Neuronal stem cell (in vitro differentiated cells): ENCODE results near the gene NLGN4X.

Experiments
- DNase-seq: peaks from one replicate; pipeline ENCODE4 v3.0.0-alpha.2; 2013; ENCODE audit warnings: low spot score
- H2AFZ ChIP-seq: one replicate; pipeline ENCODE4 v1.6.1; 2013; ENCODE audit warnings: mild to moderate bottlenecking, low read length, inconsistent platforms
- H2AK5ac ChIP-seq: 2 replicates; pipeline ENCODE4 v1.6.1; 2013; ENCODE audit warnings: low read depth, mild to moderate bottlenecking, inconsistent platforms, low read length, moderate library complexity, mixed read lengths
- H2BK120ac ChIP-seq: 2 replicates; pipeline ENCODE4 v1.6.1; 2013; ENCODE audit warnings: low read depth, mild to moderate bottlenecking, inconsistent platforms, low read length, moderate library complexity, mixed read lengths
- H2BK12ac ChIP-seq: one replicate; pipeline ENCODE4 v1.6.1; 2013; ENCODE audit warnings: low read length, inconsistent platforms
- H2BK15ac ChIP-seq: 2 replicates; pipeline ENCODE4 v1.6.1; 2013; ENCODE audit warnings: mild to moderate bottlenecking, low read length, inconsistent platforms, mixed read lengths
- H2BK5ac ChIP-seq: one replicate; pipeline ENCODE4 v1.6.1; 2013; ENCODE audit warnings: inconsistent platforms, mild to moderate bottlenecking, low read length, moderate library complexity
- H3K14ac ChIP-seq: one replicate; pipeline ENCODE4 v1.6.1; 2013; ENCODE audit warnings: low read length, inconsistent platforms
- H3K18ac ChIP-seq: 2 replicates; pipeline ENCODE4 v1.6.1; 2013; ENCODE audit warnings: low read length, inconsistent platforms
- H3K23ac ChIP-seq: 2 replicates; pipeline ENCODE4 v1.6.1; 2013; ENCODE audit warnings: low read depth, mild to moderate bottlenecking, mixed read lengths, low read length, inconsistent platforms; ENCODE audit not compliant: poor library complexity
- H3K27ac ChIP-seq: replicated peaks from 3 replicates; pipeline ENCODE4 v1.5.1; 2013; ENCODE audit warnings: low read length, inconsistent platforms
- H3K27me3 ChIP-seq, 3 experiments: 2 replicates each; pipeline ENCODE4 v1.6.1; 2013; ENCODE audit warnings: low read length in 3 of 3, mild to moderate bottlenecking in 2 of 3, inconsistent platforms in 1 of 3, low read depth in 1 of 3, mixed read lengths in 1 of 3, moderate library complexity in 1 of 3; ENCODE audit not compliant: control insufficient read depth in 3 of 3, insufficient read depth in 3 of 3
- H3K36me3 ChIP-seq, 2 donors: replicated peaks in 1 of 2; 2 replicates each; pipeline ENCODE4 v1.6.1; 2013; ENCODE audit warnings: low read length in 2 of 2; ENCODE audit not compliant: control insufficient read depth in 2 of 2, insufficient read depth in 2 of 2
- H3K4ac ChIP-seq: 2 replicates; pipeline ENCODE4 v1.6.1; 2013; ENCODE audit warnings: inconsistent platforms, mild to moderate bottlenecking, low read length, moderate library complexity
- H3K4me1 ChIP-seq, 2 donors: 1 replicate in 1 of 2; 2 replicates in 1 of 2; pipeline ENCODE4 v1.6.1; 2013; ENCODE audit warnings: low read length in 2 of 2, low read depth in 1 of 2; ENCODE audit not compliant: control insufficient read depth in 2 of 2, insufficient read depth in 1 of 2
- H3K4me2 ChIP-seq: one replicate; pipeline ENCODE4 v1.6.1; 2013; ENCODE audit warnings: mild to moderate bottlenecking, low read length, inconsistent platforms; ENCODE audit not compliant: insufficient read depth, poor library complexity, severe bottlenecking
- H3K4me3 ChIP-seq, 2 donors: 2 replicates each; pipeline ENCODE4 v1.5.1; 2013; ENCODE audit warnings: low read length in 2 of 2, mild to moderate bottlenecking in 2 of 2, inconsistent platforms in 1 of 2, moderate library complexity in 1 of 2
- H3K79me1 ChIP-seq: one replicate; pipeline ENCODE4 v1.6.1; 2013; ENCODE audit warnings: low read depth, mild to moderate bottlenecking, inconsistent platforms, low read length, moderate library complexity
- H3K9ac ChIP-seq: one replicate; pipeline ENCODE4 v1.6.1; 2013; ENCODE audit warnings: mild to moderate bottlenecking, low read depth, low read length, inconsistent platforms; ENCODE audit not compliant: poor library complexity
- H3K9me3 ChIP-seq, 2 donors: replicated peaks in 1 of 2; 2 replicates each; pipeline versions ENCODE3 to v1.6.1; 2013; ENCODE audit warnings: low read length in 2 of 2, mild to moderate bottlenecking in 2 of 2, inconsistent platforms in 1 of 2, low read depth in 1 of 2, mixed read lengths in 1 of 2, moderate library complexity in 1 of 2; ENCODE audit not compliant: control insufficient read depth in 2 of 2, insufficient read depth in 1 of 2
- H4K8ac ChIP-seq: one replicate; pipeline ENCODE4 v1.6.1; 2013; ENCODE audit warnings: low read depth, mild to moderate bottlenecking, inconsistent platforms, low read length, moderate library complexity
- H4K91ac ChIP-seq: one replicate; pipeline ENCODE4 v1.6.1; 2013; ENCODE audit warnings: low read length, low read depth, mild to moderate bottlenecking, inconsistent platforms; ENCODE audit not compliant: poor library complexity
- WGBS, 2 donors: extraction: QIAGEN DNeasy Blood & Tissue Kit; methylation state at CpG; one replicate each; pipeline ENCODE4 v1.1.7; 2013; ENCODE audit warnings: missing lambda C conversion rate in 2 of 2, mixed read lengths in 1 of 2; ENCODE audit not compliant: insufficient read length in 2 of 2, insufficient replicate concordance in 1 of 2; ENCODE audit errors: extremely low coverage in 2 of 2; 5-methylcytosine and 5-hydroxymethylcytosine counted together

The NLGN4X gene

DNA sequence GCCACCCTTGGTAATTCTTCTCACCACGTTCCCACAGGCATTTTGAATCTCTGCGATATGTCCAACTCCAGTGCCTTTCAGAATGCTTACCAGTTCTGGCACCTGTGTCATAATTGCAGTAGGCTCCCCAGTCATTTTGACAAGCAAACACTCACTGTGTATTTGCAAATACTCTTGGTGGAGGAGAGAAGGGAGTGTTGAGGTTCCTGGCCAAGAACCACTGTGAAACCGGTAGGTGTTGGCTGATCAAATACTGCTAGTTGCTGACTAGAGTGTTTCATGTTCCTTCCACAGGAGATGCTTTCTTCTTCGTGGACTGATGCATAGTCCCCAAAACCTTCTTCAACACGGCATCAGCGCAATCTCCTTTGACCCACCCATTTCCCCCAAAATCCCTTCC lies 16.0 kb upstream of the NLGN4X start:
- Histone ChIP-seq H3K18ac (no peak overlapping the region), H2BK15ac (no peak overlapping the region)

DNA sequence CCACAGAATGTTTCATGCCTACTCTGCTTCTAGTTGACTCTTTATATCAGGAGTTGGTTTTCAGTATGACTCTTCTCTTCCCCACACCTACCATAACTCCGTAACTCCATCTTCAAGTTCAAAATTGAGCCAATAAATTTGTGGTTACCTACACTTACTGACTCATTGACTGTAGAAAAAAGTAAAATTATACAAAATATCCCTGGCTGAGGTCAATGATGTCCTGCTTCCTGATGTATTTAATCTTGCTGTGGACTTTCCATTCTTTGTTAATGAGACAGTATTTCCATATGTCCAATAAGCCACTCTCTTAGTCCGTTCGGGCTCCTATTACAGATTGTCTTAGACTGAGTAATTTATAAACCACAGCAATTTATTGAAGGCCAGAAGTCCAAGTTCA lies 9.9 kb upstream of the NLGN4X start:
- Histone ChIP-seq H3K18ac (no peak overlapping the region), H2AFZ (no peak overlapping the region), H3K14ac (no peak overlapping the region), H3K9me3 (no peaks in the 10 kb centered on the region), H3K9ac (no peak overlapping the region), H3K23ac (no peak overlapping the region), H4K91ac (no peak overlapping the region), H3K4ac (no peak overlapping the region), H2BK120ac (no peak overlapping the region), H3K4me3 (no peak overlapping the region), H3K36me3 (no peaks in the 10 kb centered on the region), H3K27me3 (no peaks in the 10 kb centered on the region), H3K79me1 (no peaks in the 10 kb centered on the region), H2BK15ac (no peak overlapping the region), H4K8ac (no peak overlapping the region), H3K4me1 (no peaks in the 10 kb centered on the region), H2AK5ac (no peak overlapping the region), H2BK12ac (no peak overlapping the region), H2BK5ac (no peak overlapping the region), H3K4me2 (no peak overlapping the region), H3K27ac (no peak overlapping the region)
- no peak for DNase-seq
- no CpG with 5 or more reads among the region's 3 CpGs for WGBS, 2 donors

More for the DNA sequence above, 16.0 kb upstream of the NLGN4X start:
- Histone ChIP-seq H3K27ac (no peak overlapping the region), H2BK120ac (no peak overlapping the region), H3K4me2 (no peak overlapping the region), H3K9ac (no peak overlapping the region), H3K9me3 (no peaks in the 10 kb centered on the region), H3K4me3 (no peak overlapping the region), H3K4ac (no peak overlapping the region), H3K79me1 (no peaks in the 10 kb centered on the region), H2BK12ac (no peak overlapping the region), H3K4me1 (no peaks in the 10 kb centered on the region), H3K36me3 (no peaks in the 10 kb centered on the region), H2AFZ (no peak overlapping the region), H2AK5ac (no peak overlapping the region), H4K91ac (no peak overlapping the region), H3K27me3 (no peaks in the 10 kb centered on the region), H3K14ac (no peak overlapping the region), H4K8ac (no peak overlapping the region), H2BK5ac (no peak overlapping the region), H3K23ac (no peak overlapping the region)
- no peak for DNase-seq
- no CpG with 5 or more reads among the region's 6 CpGs for WGBS, 2 donors

DNA sequence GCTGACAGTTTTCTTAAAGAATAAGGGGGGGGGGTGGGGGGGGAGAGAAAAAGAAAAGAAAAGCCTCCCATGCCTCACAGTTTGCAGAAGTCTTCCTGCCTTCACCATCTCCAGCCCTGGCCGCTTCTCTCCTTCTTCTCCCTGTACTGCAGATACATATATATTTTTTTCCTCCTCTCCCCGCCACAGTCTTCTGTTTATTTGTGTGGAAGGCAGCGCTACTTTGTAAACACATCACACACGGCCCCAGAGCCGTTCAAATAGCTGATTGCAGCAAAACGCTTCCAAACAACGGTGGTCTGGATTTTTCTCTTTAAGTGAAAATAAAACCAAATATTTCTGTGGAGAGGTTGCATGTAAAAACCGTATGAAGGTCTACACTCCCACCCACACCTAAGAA lies 732 bp downstream of the NLGN4X start:
- H3K27ac ChIP-seq: no peak overlapping the region
- H2AFZ ChIP-seq: peak overlapping the region; percentile 92
- H2BK12ac ChIP-seq: no peak overlapping the region
- no peak overlapping the region for H4K8ac ChIP-seq
- H3K18ac ChIP-seq: no peak overlapping the region
- WGBS, 2 donors: no CpG with 5 or more reads among the region's 8 CpGs
- peaks cover 1% of the 10 kb centered on the region for H3K79me1 ChIP-seq
- H2BK120ac ChIP-seq: no peak overlapping the region
- H3K4me2 ChIP-seq: peak overlapping the region; percentile 69
- H3K4me3 ChIP-seq: peak overlapping the region; percentile 72 to 74
- no peak overlapping the region for H2BK5ac ChIP-seq
- no peak overlapping the region for H2BK15ac ChIP-seq
- no peak overlapping the region for H3K14ac ChIP-seq
- H3K9ac ChIP-seq: no peak overlapping the region
- H2AK5ac ChIP-seq: no peak overlapping the region
- H3K4me1 ChIP-seq: peaks cover 0 to 4% of the 10 kb centered on the region in 2 donors
- H4K91ac ChIP-seq: no peak overlapping the region
- DNase-seq: no peak
- H3K23ac ChIP-seq: no peak overlapping the region
- no peak overlapping the region for H3K4ac ChIP-seq
- H3K36me3 ChIP-seq: no peaks in the 10 kb centered on the region
- H3K27me3 ChIP-seq: no peaks in the 10 kb centered on the region
- no peaks in the 10 kb centered on the region for H3K9me3 ChIP-seq

DNA sequence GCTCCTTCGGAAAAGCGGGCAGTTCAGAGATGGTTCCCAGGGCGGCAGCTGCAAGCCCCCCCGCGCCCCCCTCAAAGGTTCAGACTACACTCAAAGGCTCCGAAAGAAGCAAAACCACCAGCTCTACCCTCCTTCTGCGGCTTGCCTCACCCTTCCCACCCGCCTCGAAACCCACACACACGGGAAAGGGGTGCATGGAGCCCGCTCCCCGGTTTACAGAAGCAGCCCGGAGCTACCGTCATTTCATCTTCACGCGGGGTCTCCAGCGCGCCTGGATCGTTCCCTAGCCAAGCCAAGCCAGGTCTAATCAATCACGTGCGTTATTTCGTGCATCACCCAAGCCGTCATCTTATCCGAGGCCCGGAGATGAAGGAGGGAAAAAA lies 1.2 kb downstream of the NLGN4X start:
- H4K8ac ChIP-seq: no peak overlapping the region
- H3K9me3 ChIP-seq: no peaks in the 10 kb centered on the region

More for the DNA sequence above, 1.2 kb downstream of the NLGN4X start:
- H3K79me1 ChIP-seq: peaks cover 1% of the 10 kb centered on the region
- WGBS, 2 donors: no CpG with 5 or more reads among the region's 25 CpGs
- H4K91ac ChIP-seq: no peak overlapping the region
- H2BK5ac ChIP-seq: no peak overlapping the region
- H3K4ac ChIP-seq: no peak overlapping the region
- H3K27ac ChIP-seq: no peak overlapping the region
- no peak overlapping the region for H2BK15ac ChIP-seq
- no peak overlapping the region for H2BK12ac ChIP-seq
- peak overlapping the region; percentile 87 for H3K18ac ChIP-seq
- peak; percentile 1 for DNase-seq
- peak overlapping the region; percentile 74 to 93 for H3K4me3 ChIP-seq
- H2BK120ac ChIP-seq: no peak overlapping the region
- peaks cover 0 to 4% of the 10 kb centered on the region in 2 donors for H3K4me1 ChIP-seq
- no peaks in the 10 kb centered on the region for H3K36me3 ChIP-seq
- peak overlapping the region; percentile 91 for H3K9ac ChIP-seq
- H2AFZ ChIP-seq: peak overlapping the region; percentile 92
- H3K23ac ChIP-seq: peak overlapping the region; percentile 55
- no peak overlapping the region for H3K14ac ChIP-seq
- H3K27me3 ChIP-seq: no peaks in the 10 kb centered on the region
- peak overlapping the region; percentile 69 for H3K4me2 ChIP-seq
- no peak overlapping the region for H2AK5ac ChIP-seq
